Mesenchymal stem cell (in vitro differentiated cells and primary cell): ENCODE results near the gene HIPK1.

Source experiments
- DNase-seq: peaks from one replicate; pipeline ENCODE4 v3.0.0-alpha.2; 2013
- H2AFZ ChIP-seq: one replicate; pipeline ENCODE4 v1.6.1; 2013; ENCODE audit warnings: low read depth, mild to moderate bottlenecking, control low read depth, inconsistent platforms, low read length, moderate library complexity
- H2AK5ac ChIP-seq: 2 replicates; pipeline ENCODE4 v1.6.1; 2013; ENCODE audit warnings: low read length, moderate library complexity, mild to moderate bottlenecking, inconsistent platforms; ENCODE audit not compliant: severe bottlenecking
- H2BK120ac ChIP-seq: one replicate; pipeline ENCODE4 v1.6.1; 2013; ENCODE audit warnings: low read depth, mild to moderate bottlenecking, inconsistent platforms, low read length, moderate library complexity
- H2BK12ac ChIP-seq, 2 experiments: one replicate each; pipeline ENCODE4 v1.6.1; 2013; ENCODE audit warnings: inconsistent platforms in 2 of 2, low read length in 2 of 2, mild to moderate bottlenecking in 2 of 2, moderate library complexity in 2 of 2, control low read depth in 1 of 2
- H2BK15ac ChIP-seq: one replicate; pipeline ENCODE4 v1.6.1; 2013; ENCODE audit warnings: mild to moderate bottlenecking, low read depth, inconsistent platforms; ENCODE audit not compliant: poor library complexity, severe bottlenecking
- H2BK5ac ChIP-seq: 2 replicates; pipeline ENCODE4 v1.6.1; 2013; ENCODE audit warnings: low read depth, mild to moderate bottlenecking, low read length, control low read depth, inconsistent platforms; ENCODE audit not compliant: poor library complexity, severe bottlenecking
- H3K14ac ChIP-seq, 2 experiments: one replicate each; pipeline ENCODE4 v1.6.1; 2013; ENCODE audit warnings: inconsistent platforms in 2 of 2, low read length in 2 of 2, control low read depth in 1 of 2, mild to moderate bottlenecking in 1 of 2, moderate library complexity in 1 of 2
- H3K18ac ChIP-seq, 2 experiments: one replicate each; pipeline ENCODE4 v1.6.1; 2013; ENCODE audit warnings: inconsistent platforms in 2 of 2, low read length in 2 of 2, control low read depth in 1 of 2, low read depth in 1 of 2, mild to moderate bottlenecking in 1 of 2
- H3K23ac ChIP-seq, 2 experiments: one replicate each; pipeline ENCODE4 v1.6.1; 2013; ENCODE audit warnings: inconsistent platforms in 2 of 2, low read length in 2 of 2, mild to moderate bottlenecking in 2 of 2, moderate library complexity in 2 of 2, control low read depth in 1 of 2
- H3K27ac ChIP-seq: 2 replicates; pipeline ENCODE4 v1.5.1; 2013; ENCODE audit warnings: mild to moderate bottlenecking, moderate library complexity, low read length, control low read depth, inconsistent platforms; ENCODE audit not compliant: poor library complexity, severe bottlenecking
- H3K27me3 ChIP-seq, 2 experiments: 2 replicates each; pipeline versions ENCODE4 v1.6.1 to v1.7.0; 2013; ENCODE audit warnings: low read length in 2 of 2, mild to moderate bottlenecking in 2 of 2, moderate library complexity in 2 of 2, control low read depth in 1 of 2, inconsistent platforms in 1 of 2; ENCODE audit not compliant: control insufficient read depth in 1 of 2, insufficient read depth in 1 of 2
- H3K36me3 ChIP-seq, 2 experiments: 2 replicates each; pipeline versions ENCODE4 v1.6.1 to v1.7.0; 2013; ENCODE audit warnings: low read length in 2 of 2, control low read depth in 1 of 2, inconsistent platforms in 1 of 2, low read depth in 1 of 2, mild to moderate bottlenecking in 1 of 2; ENCODE audit not compliant: insufficient read depth in 2 of 2, control insufficient read depth in 1 of 2
- H3K4ac ChIP-seq, 2 experiments: one replicate each; pipeline ENCODE4 v1.6.1; 2013; ENCODE audit warnings: inconsistent platforms in 2 of 2, low read length in 2 of 2, mild to moderate bottlenecking in 2 of 2, moderate library complexity in 2 of 2, control low read depth in 1 of 2, low read depth in 1 of 2
- H3K4me1 ChIP-seq: 2 replicates; pipeline ENCODE4 v1.6.1; 2013; ENCODE audit warnings: low read depth, low read length, control low read depth; ENCODE audit not compliant: control insufficient read depth, insufficient read depth
- H3K4me2 ChIP-seq: 2 replicates; pipeline ENCODE4 v1.6.1; 2013; ENCODE audit warnings: low read length, mild to moderate bottlenecking, inconsistent platforms; ENCODE audit not compliant: poor library complexity, severe bottlenecking
- H3K4me3 ChIP-seq, 2 experiments: 2 replicates each; pipeline versions ENCODE4 v1.5.1 to v1.7.0; 2013; ENCODE audit warnings: low read length in 2 of 2, mild to moderate bottlenecking in 2 of 2, control low read depth in 1 of 2, low read depth in 1 of 2; ENCODE audit not compliant: insufficient read depth in 1 of 2
- H3K79me1 ChIP-seq: replicated peaks from 2 replicates; pipeline ENCODE4 v1.6.1; 2013; ENCODE audit warnings: mild to moderate bottlenecking, control low read depth, low read length, inconsistent platforms; ENCODE audit not compliant: poor library complexity, severe bottlenecking
- H3K9ac ChIP-seq: 2 replicates; pipeline ENCODE4 v1.7.0; 2013; ENCODE audit warnings: mild to moderate bottlenecking, low read length, moderate library complexity
- H3K9me3 ChIP-seq: 2 replicates; pipeline ENCODE4 v1.7.0; 2013; ENCODE audit warnings: mild to moderate bottlenecking, low read length; ENCODE audit not compliant: control insufficient read depth
- H4K8ac ChIP-seq: one replicate; pipeline ENCODE4 v1.6.1; 2013; ENCODE audit warnings: inconsistent platforms, mild to moderate bottlenecking, low read length, moderate library complexity
- H4K91ac ChIP-seq: one replicate; pipeline ENCODE4 v1.6.1; 2013; ENCODE audit warnings: mild to moderate bottlenecking, low read length, inconsistent platforms
- WGBS: methylation state at CpG from one replicate; pipeline ENCODE4 v1.1.7; 2013; ENCODE audit warnings: mixed read lengths; 5-methylcytosine and 5-hydroxymethylcytosine counted together

Gene HIPK1

GRCh38 chr1:113945329-113945728 lies 16.2 kb downstream of the HIPK1 start:
- no peak overlapping the region for H3K9ac ChIP-seq

GRCh38 chr1:113946112-113946511 lies 17.0 kb downstream of the HIPK1 start:
- Histone ChIP-seq H4K91ac (no peak overlapping the region), H3K79me1 (peaks cover 11% of the 10 kb centered on the region), H3K4ac (no peak overlapping the region), H2AK5ac (no peak overlapping the region), H3K23ac (no peak overlapping the region), H2AFZ (no peak overlapping the region), H3K4me3 (no peak overlapping the region), H3K27ac (no peak overlapping the region), H3K9me3 (no peaks in the 10 kb centered on the region), H3K4me2 (no peak overlapping the region), H2BK120ac (no peak overlapping the region), H4K8ac (no peak overlapping the region), H3K27me3 (no peaks in the 10 kb centered on the region), H3K14ac (no peak overlapping the region), H2BK15ac (no peak overlapping the region), H3K9ac (no peak overlapping the region), H3K36me3 (peaks cover 9 to 27% of the 10 kb centered on the region in 2 experiments), H2BK12ac (no peak overlapping the region), H3K4me1 (no peaks in the 10 kb centered on the region), H2BK5ac (no peak overlapping the region), H3K18ac (no peak overlapping the region)
- DNase-seq, result no peak
- WGBS, result 100% methylated on average over 1 of the region's 1 CpG

More at GRCh38 chr1:113945329-113945728, 16.2 kb downstream of the HIPK1 start:
- Histone ChIP-seq H3K4me1 (no peaks in the 10 kb centered on the region), H3K9me3 (no peaks in the 10 kb centered on the region), H4K8ac (no peak overlapping the region), H3K4me3 (no peak overlapping the region), H3K79me1 (peaks cover 17% of the 10 kb centered on the region), H4K91ac (no peak overlapping the region), H2BK120ac (no peak overlapping the region), H3K36me3 (peaks cover 17 to 35% of the 10 kb centered on the region in 2 experiments), H3K4me2 (no peak overlapping the region), H2BK12ac (no peak overlapping the region), H3K18ac (no peak overlapping the region), H3K27ac (no peak overlapping the region), H2AFZ (no peak overlapping the region), H3K23ac (no peak overlapping the region), H2AK5ac (no peak overlapping the region), H3K4ac (no peak overlapping the region), H3K27me3 (no peaks in the 10 kb centered on the region), H2BK5ac (no peak overlapping the region), H3K14ac (no peak overlapping the region), H2BK15ac (no peak overlapping the region)
- WGBS, result no CpG with 5 or more reads among the region's 1 CpG
- DNase-seq, result no peak

- DNase-seq, result peak; percentile 29
- H2BK120ac ChIP-seq, result no peak overlapping the region
Measured at GRCh38 chr1:113946678-113947387, 17.7 kb downstream of the HIPK1 start.

GRCh38 chr1:113947388-113948107 lies 18.4 kb downstream of the HIPK1 start:
- Histone ChIP-seq H3K27ac (no peak overlapping the region), H2AFZ (no peak overlapping the region), H2BK120ac (no peak overlapping the region), H2BK15ac (no peak overlapping the region), H3K4ac (no peak overlapping the region), H4K8ac (no peak overlapping the region), H3K23ac (no peak overlapping the region), H3K4me2 (no peak overlapping the region), H3K14ac (no peak overlapping the region), H4K91ac (no peak overlapping the region), H3K36me3 (peaks cover 4 to 16% of the 10 kb centered on the region in 2 experiments), H3K4me1 (no peaks in the 10 kb centered on the region), H2BK5ac (no peak overlapping the region), H3K9me3 (no peaks in the 10 kb centered on the region), H3K27me3 (no peaks in the 10 kb centered on the region), H2AK5ac (no peak overlapping the region), H3K4me3 (no peak overlapping the region), H3K9ac (peak overlapping the region; percentile 36), H3K79me1 (peaks cover 10% of the 10 kb centered on the region), H3K18ac (no peak overlapping the region), H2BK12ac (no peak overlapping the region)
- DNase-seq, result peak; percentile 29
- 30% methylated on average over 1 of the region's 3 CpGs for WGBS

More at GRCh38 chr1:113946678-113947387, 17.7 kb downstream of the HIPK1 start:
- no peak overlapping the region for H3K27ac ChIP-seq
- H4K91ac ChIP-seq, result no peak overlapping the region
- H3K4me2 ChIP-seq, result no peak overlapping the region
- peaks cover 10% of the 10 kb centered on the region for H3K79me1 ChIP-seq
- H3K4ac ChIP-seq, result no peak overlapping the region
- H2AK5ac ChIP-seq, result no peak overlapping the region
- H3K14ac ChIP-seq, result no peak overlapping the region
- peak overlapping the region in 1 of 2 experiments; percentile 71 for H3K18ac ChIP-seq
- WGBS, result 46% methylated on average over 2 of the region's 3 CpGs
- no peaks in the 10 kb centered on the region for H3K9me3 ChIP-seq
- peaks cover 7 to 23% of the 10 kb centered on the region in 2 experiments for H3K36me3 ChIP-seq
- H4K8ac ChIP-seq, result no peak overlapping the region
- no peaks in the 10 kb centered on the region for H3K27me3 ChIP-seq
- H3K4me1 ChIP-seq, result no peaks in the 10 kb centered on the region
- no peak overlapping the region for H3K23ac ChIP-seq
- no peak overlapping the region for H2BK5ac ChIP-seq
- H2AFZ ChIP-seq, result no peak overlapping the region
- no peak overlapping the region for H3K4me3 ChIP-seq
- H3K9ac ChIP-seq, result peak overlapping the region; percentile 36
- no peak overlapping the region for H2BK15ac ChIP-seq
- H2BK12ac ChIP-seq, result no peak overlapping the region
